Keratinocyte (primary cell): ENCODE data around the gene CFAP20DC. TPM values are rescaled to one million over a fixed set of nuclear protein-coding genes. Genes with fewer than 3 reads are reported as not detected.

ENCODE experiments used
- DNase-seq: peaks from one replicate; pipeline ENCODE4 v3.0.0-alpha.2; 2011; ENCODE audit warnings: low read depth, missing footprints, low spot score
- FAIRE-seq: peaks from 2 replicates; lab custom pipeline; 2011; peaks lifted over from hg19 to GRCh38; lab: Jason Lieb, UNC
- H2AFZ ChIP-seq: 2 replicates; pipeline ENCODE4 v1.6.0; 2012; ENCODE audit warnings: low read length, control low read depth, inconsistent platforms; ENCODE audit not compliant: control insufficient read depth
- H3K27ac ChIP-seq: 2 replicates; pipeline ENCODE4 v1.5.1; 2011; ENCODE audit warnings: low read length; ENCODE audit not compliant: control insufficient read depth, insufficient read depth
- H3K27me3 ChIP-seq: 3 replicates; pipeline ENCODE4 v1.6.0; 2011; ENCODE audit warnings: low read length; ENCODE audit not compliant: control insufficient read depth, insufficient read depth; ENCODE audit errors: extremely low read depth
- H3K36me3 ChIP-seq, 2 experiments: 2 replicates in 1 of 2; 3 replicates in 1 of 2; pipeline ENCODE4 v1.5.1; 2011; ENCODE audit warnings: low read length in 2 of 2, mild to moderate bottlenecking in 1 of 2; ENCODE audit not compliant: control insufficient read depth in 2 of 2, insufficient read depth in 2 of 2; ENCODE audit errors: extremely low read depth in 1 of 2
- H3K4me1 ChIP-seq: 3 replicates; pipeline ENCODE4 v1.5.1; 2011; ENCODE audit warnings: low read length; ENCODE audit not compliant: control insufficient read depth, insufficient read depth; ENCODE audit errors: extremely low read depth
- H3K4me2 ChIP-seq: 3 replicates; pipeline ENCODE4 v1.6.0; 2011; ENCODE audit warnings: low read depth, low read length; ENCODE audit not compliant: control insufficient read depth, insufficient read depth; ENCODE audit errors: extremely low read depth
- H3K4me3 ChIP-seq, 3 experiments: fragments of 200-600 bp in 1 of 3; sonication (generic) in 1 of 3; 2 replicates in 2 of 3; 3 replicates in 1 of 3; pipeline ENCODE4 v1.5.1; 2011 to 2016; ENCODE audit warnings: low read length in 3 of 3, mild to moderate bottlenecking in 3 of 3, control low read depth in 2 of 3, inconsistent platforms in 1 of 3, low read depth in 1 of 3, mixed read lengths in 1 of 3, mixed run types in 1 of 3, moderate library complexity in 1 of 3; ENCODE audit not compliant: control insufficient read depth in 2 of 3, insufficient read depth in 2 of 3; ENCODE audit errors: extremely low read depth in 1 of 3
- H3K79me2 ChIP-seq: 2 replicates; pipeline ENCODE4 v1.6.0; 2012; ENCODE audit warnings: low read length; ENCODE audit not compliant: control insufficient read depth, insufficient read depth
- H3K9ac ChIP-seq: 3 replicates; pipeline ENCODE4 v1.6.0; 2011; ENCODE audit warnings: low read length; ENCODE audit not compliant: control insufficient read depth, insufficient read depth; ENCODE audit errors: extremely low read depth
- H3K9me1 ChIP-seq: 3 replicates; pipeline ENCODE4 v1.6.0; 2011; ENCODE audit warnings: low read length; ENCODE audit not compliant: control insufficient read depth, insufficient read depth; ENCODE audit errors: extremely low read depth
- H3K9me3 ChIP-seq: 2 replicates; pipeline ENCODE4 v1.5.1; 2012; ENCODE audit warnings: low read depth, low read length; ENCODE audit not compliant: control insufficient read depth
- H4K20me1 ChIP-seq: 3 replicates; pipeline ENCODE4 v1.6.0; 2011; ENCODE audit warnings: low read length; ENCODE audit not compliant: control insufficient read depth, insufficient read depth; ENCODE audit errors: extremely low read depth
- CTCF ChIP-seq, 3 experiments: IDR thresholded peaks in 1 of 3; conservative IDR thresholded peaks in 1 of 3; optimal IDR thresholded peaks in 1 of 3; 2 replicates in 2 of 3; 3 replicates in 1 of 3; pipeline versions ENCODE3 to v1.5.1; 2011; ENCODE audit warnings: low read length in 3 of 3, mild to moderate bottlenecking in 3 of 3, moderate library complexity in 2 of 3, control low read depth in 1 of 3, inconsistent platforms in 1 of 3; ENCODE audit not compliant: insufficient read depth in 2 of 3; ENCODE audit errors: extremely low read depth in 1 of 3
- EZH2 ChIP-seq: IDR thresholded peaks from one replicate; pipeline ENCODE4 v1.6.1; 2012; ENCODE audit warnings: inconsistent platforms, mild to moderate bottlenecking, low read length, moderate library complexity
- dilution Hi-C: fragments of 300-500 bp; cut with MboI; formaldehyde crosslinking; loops from one replicate; pipeline ENCODE4 v1.7.0; 2020; ENCODE audit warnings: low sequenced_read_pairs; ENCODE audit not compliant: extremely low pct_ligation_motif_present
- polyA plus RNA-seq, 5 experiments: library from polyadenylated mRNA; depleted of rRNA in 3 of 5; stranded (reverse) in 3 of 5; stranded (forward) in 1 of 5; unstranded in 1 of 5; fragments of >200 nt; gene quantifications; 1 replicate in 1 of 5; 2 replicates in 3 of 5; 3 replicates in 1 of 5; pipeline versions ENCODE4 v1.2.1 to v1.2.3, GENCODE V29; 2011 to 2012; ENCODE audit warnings: missing spikeins in 2 of 5, low read depth in 1 of 5, low replicate concordance in 1 of 5

Gene CFAP20DC
- polyA plus RNA-seq, 1 donor (not counting 4 experiments of a cell fraction or from before 2014, with no cell fraction given): 6.3 TPM

GRCh38 chr3:58839187-58839586, 210.6 kb downstream of the CFAP20DC start:
- no peaks in the 10 kb centered on the region for H3K9me1 ChIP-seq
- H3K9me3 ChIP-seq: no peaks in the 10 kb centered on the region
- peak; percentile 34 for FAIRE-seq
- H3K27ac ChIP-seq: no peak overlapping the region
- no peak for TF ChIP-seq EZH2
- TF ChIP-seq CTCF (optimal IDR thresholded peaks at IDR 0.05 in 1 of 3, IDR thresholded peaks at IDR 0.05 in 1 of 3, conservative IDR thresholded peaks at IDR 0.05 in 1 of 3; ENCODE audit: extremely low read depth in 1 of 3, insufficient read depth in 2 of 3, low read length in 3 of 3): no peak
- no peaks in the 10 kb centered on the region for H3K36me3 ChIP-seq
- no peak overlapping the region for H3K4me3 ChIP-seq
- H3K4me2 ChIP-seq: no peak overlapping the region
- no peak for DNase-seq
- no peaks in the 10 kb centered on the region for H3K79me2 ChIP-seq
- no peaks in the 10 kb centered on the region for H3K27me3 ChIP-seq
- H3K4me1 ChIP-seq: peaks cover 6% of the 10 kb centered on the region
- dilution Hi-C loops: no loop called here
- no peak overlapping the region for H2AFZ ChIP-seq
- H4K20me1 ChIP-seq: no peaks in the 10 kb centered on the region
- H3K9ac ChIP-seq: no peak overlapping the region

- no peak for TF ChIP-seq CTCF (optimal IDR thresholded peaks at IDR 0.05 in 1 of 3, IDR thresholded peaks at IDR 0.05 in 1 of 3, conservative IDR thresholded peaks at IDR 0.05 in 1 of 3; ENCODE audit: extremely low read depth in 1 of 3, insufficient read depth in 2 of 3, low read length in 3 of 3)
- TF ChIP-seq EZH2: no peak
- H3K9me3 ChIP-seq: no peaks in the 10 kb centered on the region
- no peaks in the 10 kb centered on the region for H3K27me3 ChIP-seq
- no peak for DNase-seq
- H3K27ac ChIP-seq: no peak overlapping the region
- no peak overlapping the region for H3K4me2 ChIP-seq
- no peaks in the 10 kb centered on the region for H3K79me2 ChIP-seq
- peaks cover 6% of the 10 kb centered on the region for H3K4me1 ChIP-seq
- H4K20me1 ChIP-seq: no peaks in the 10 kb centered on the region
- H2AFZ ChIP-seq: no peak overlapping the region
- H3K9me1 ChIP-seq: no peaks in the 10 kb centered on the region
- dilution Hi-C loops: no loop called here
- no peak overlapping the region for H3K9ac ChIP-seq
- no peak overlapping the region for H3K4me3 ChIP-seq
- H3K36me3 ChIP-seq: no peaks in the 10 kb centered on the region
- FAIRE-seq: no peak
These were observed 212.0 kb downstream of the CFAP20DC start for GRCh38 chr3:58837856-58838255.
